HAP-1 (cell line): ENCODE data around the gene ALKBH3.

ENCODE experiments used
- DNase-seq, 2 experiments: peaks; one replicate each; pipeline ENCODE4 v3.0.0-alpha.2; 2016 to 2020; ENCODE audit warnings: low spot score in 2 of 2
- H3K27me3 ChIP-seq: fragments of 250-450 bp; sonication (Bioruptor Pico); 2 replicates; pipeline ENCODE4 v1.5.1; 2020; ENCODE audit warnings: low read depth, mild to moderate bottlenecking, moderate library complexity
- H3K36me3 ChIP-seq: fragments of 250-450 bp; sonication (Bioruptor Pico); replicated peaks from 2 replicates; pipeline ENCODE4 v1.5.1; 2020; ENCODE audit warnings: mild to moderate bottlenecking
- H3K4me1 ChIP-seq: fragments of 250-450 bp; sonication (Bioruptor Pico); 2 replicates; pipeline ENCODE4 v1.5.1; 2020; ENCODE audit warnings: mild to moderate bottlenecking
- H3K4me3 ChIP-seq: fragments of 250-450 bp; sonication (Bioruptor Pico); 2 replicates; pipeline ENCODE4 v1.5.1; 2020; ENCODE audit warnings: mild to moderate bottlenecking, moderate library complexity
- H3K9me3 ChIP-seq: fragments of 250-450 bp; sonication (Bioruptor Pico); 2 replicates; pipeline ENCODE4 v1.5.1; 2020; ENCODE audit warnings: mild to moderate bottlenecking, moderate library complexity
- in situ Hi-C: fragments of 300-500 bp; cut with MboI; formaldehyde crosslinking; loops from 3 replicates; pipeline ENCODE4 v1.14.3; 2020; ENCODE audit warnings: low sequenced_read_pairs, inconsistent platforms, mixed read lengths

Gene ALKBH3

DNA sequence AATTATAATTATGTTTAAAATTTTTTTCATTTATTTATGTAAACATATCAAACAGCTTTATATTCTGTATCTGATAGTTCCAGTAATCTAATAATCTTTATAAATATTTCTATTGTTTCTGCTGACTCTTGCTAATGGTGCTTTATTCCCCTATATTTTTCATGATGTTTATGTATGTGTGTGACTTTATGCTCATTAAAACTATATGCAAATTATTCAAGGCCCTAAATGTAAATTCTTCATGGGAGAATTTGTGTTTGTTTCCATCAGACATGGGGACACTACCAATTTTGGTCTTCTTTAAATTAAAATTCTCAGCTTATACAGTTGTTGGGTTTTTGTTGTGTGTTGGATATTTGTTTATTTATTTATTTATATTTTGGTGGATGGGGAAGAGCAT lies 13.7 kb upstream of the ALKBH3 start:
- no peaks in the 10 kb centered on the region for H3K36me3 ChIP-seq
- H3K27me3 ChIP-seq: peaks cover 1% of the 10 kb centered on the region; the same call in 1 of the 2 replicates
- DNase-seq: no peak
- H3K4me3 ChIP-seq: no peak overlapping the region
- H3K4me1 ChIP-seq: no peaks in the 10 kb centered on the region
- in situ Hi-C loops: no loop called here
- no peaks in the 10 kb centered on the region for H3K9me3 ChIP-seq

DNA sequence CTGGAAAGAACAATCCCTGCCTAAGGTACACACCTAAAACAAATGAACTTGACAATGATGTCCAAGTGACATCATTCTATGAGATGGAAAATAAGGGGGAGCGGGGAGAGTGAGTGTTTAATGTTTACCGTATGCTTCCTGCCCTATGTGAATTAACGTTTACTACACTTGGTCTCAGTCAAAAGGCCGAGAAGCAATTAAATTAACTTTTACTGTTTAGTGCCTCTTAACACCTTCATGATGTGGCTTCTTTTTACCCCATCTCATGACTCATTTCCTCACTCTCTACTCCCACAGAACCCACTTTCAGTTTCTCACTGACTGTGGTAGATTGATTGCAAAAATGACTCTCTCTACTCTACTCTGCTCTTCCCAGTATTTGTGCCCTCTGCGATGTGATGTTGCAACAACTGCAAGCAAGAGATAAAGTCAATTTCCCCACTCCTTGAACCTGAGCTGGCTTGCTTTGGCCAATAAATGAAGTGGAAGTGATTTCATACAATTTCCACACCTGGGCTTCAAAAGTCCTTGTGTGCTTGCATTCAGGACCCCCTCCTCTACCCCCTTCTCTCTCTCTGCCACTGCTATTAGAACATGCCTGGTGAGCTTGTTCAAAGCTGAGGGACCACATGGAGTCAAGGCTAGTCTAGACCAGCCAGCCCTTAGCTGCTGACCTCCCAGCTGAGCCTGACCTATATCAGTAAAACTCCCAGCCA lies 11.6 kb upstream of the ALKBH3 start:
- H3K36me3 ChIP-seq: no peaks in the 10 kb centered on the region
- no peaks in the 10 kb centered on the region for H3K9me3 ChIP-seq
- no peak for DNase-seq
- in situ Hi-C loops: no loop called here
- peaks cover 9% of the 10 kb centered on the region for H3K27me3 ChIP-seq
- no peaks in the 10 kb centered on the region for H3K4me1 ChIP-seq
- no peak overlapping the region for H3K4me3 ChIP-seq

DNA sequence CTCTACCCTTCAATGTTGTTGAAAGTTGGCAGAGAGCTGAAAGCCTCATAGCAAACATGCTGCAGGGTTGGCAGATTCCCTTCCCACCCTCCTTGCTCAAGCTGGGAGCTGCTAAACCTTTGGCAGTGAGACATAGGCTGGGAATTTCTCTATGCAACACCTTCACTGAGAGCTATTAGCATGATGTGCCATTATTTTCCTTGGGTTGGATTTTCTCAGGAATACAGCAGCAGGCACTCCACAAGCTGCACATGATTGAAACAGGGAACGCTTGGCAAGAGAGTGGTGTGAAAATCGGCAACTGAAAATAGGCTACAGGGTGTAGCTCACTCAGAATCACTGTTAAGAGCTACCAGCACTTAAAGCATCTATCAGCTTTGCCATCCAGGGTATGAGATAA lies 9.6 kb upstream of the ALKBH3 start:
- Histone ChIP-seq H3K4me1 (no peaks in the 10 kb centered on the region), H3K27me3 (peaks cover 15% of the 10 kb centered on the region), H3K4me3 (no peak overlapping the region), H3K36me3 (no peaks in the 10 kb centered on the region), H3K9me3 (no peaks in the 10 kb centered on the region)
- DNase-seq: no peak
- in situ Hi-C loops: no loop called here

DNA sequence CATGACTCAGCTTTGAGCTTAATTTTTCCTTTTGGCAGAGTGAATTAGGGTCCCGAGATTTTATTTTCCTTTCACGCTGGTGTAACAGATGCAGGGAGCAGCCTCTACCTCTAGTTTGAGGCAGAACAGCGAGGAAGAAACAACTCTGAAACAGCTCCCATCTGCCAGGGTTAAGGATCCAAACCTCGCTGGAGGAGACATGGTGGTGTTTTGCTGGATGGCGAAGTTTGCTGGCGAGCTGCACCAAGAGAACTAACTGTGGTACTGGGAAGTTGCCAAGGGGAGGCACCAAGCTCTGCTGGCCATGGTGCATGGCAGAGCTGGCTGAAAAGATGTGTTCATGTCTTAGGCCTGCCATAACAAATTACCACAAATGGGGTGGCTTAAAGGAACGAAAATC lies 7.6 kb upstream of the ALKBH3 start:
- H3K4me1 ChIP-seq: no peaks in the 10 kb centered on the region
- H3K9me3 ChIP-seq: no peaks in the 10 kb centered on the region
- no peak for DNase-seq
- in situ Hi-C loops: no loop called here
- no peaks in the 10 kb centered on the region for H3K36me3 ChIP-seq
- peaks cover 15% of the 10 kb centered on the region for H3K27me3 ChIP-seq
- no peak overlapping the region for H3K4me3 ChIP-seq

DNA sequence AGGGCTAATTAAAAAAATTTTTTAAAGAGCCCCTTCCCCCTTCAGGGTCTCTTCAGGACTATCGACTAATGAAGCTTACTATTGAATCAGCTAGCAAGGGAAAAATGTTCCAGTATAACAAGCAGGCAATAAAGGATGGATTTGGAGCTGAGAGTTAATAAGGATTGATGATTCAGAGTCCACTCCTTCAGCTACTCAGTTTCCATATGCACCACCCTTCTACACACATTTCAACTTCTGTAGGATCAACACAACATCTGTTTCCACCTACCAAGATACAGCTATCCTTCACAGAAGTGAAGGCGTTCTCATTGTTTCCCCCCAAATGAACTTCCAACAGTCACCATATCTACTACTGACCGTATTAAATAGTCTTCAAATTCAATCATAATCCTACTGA lies 6.6 kb upstream of the ALKBH3 start:
- Histone ChIP-seq H3K9me3 (no peaks in the 10 kb centered on the region), H3K4me3 (no peak overlapping the region), H3K27me3 (peaks cover 15% of the 10 kb centered on the region), H3K36me3 (no peaks in the 10 kb centered on the region), H3K4me1 (no peaks in the 10 kb centered on the region)
- DNase-seq: no peak
- in situ Hi-C loops: no loop called here

DNA sequence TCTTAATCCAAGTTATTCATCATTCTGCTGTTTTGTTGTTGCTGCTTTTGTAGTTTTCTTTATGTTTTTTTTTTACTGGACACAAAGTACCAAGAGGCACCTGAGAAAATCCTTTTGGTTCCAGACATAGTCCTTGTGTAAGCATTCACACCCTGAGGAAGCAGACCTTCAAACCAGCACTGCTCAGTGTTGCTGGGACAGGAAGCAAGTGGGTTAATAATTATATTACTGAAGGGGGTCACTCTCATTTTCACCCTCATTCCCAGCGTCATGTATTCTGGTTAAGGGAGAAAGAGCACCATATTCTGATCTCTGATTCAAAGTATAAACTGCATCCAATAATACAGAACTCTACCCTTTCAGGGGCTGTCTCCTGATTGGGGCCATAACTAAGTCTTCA lies 5.9 kb upstream of the ALKBH3 start:
- H3K36me3 ChIP-seq: no peaks in the 10 kb centered on the region
- in situ Hi-C loops: no loop called here

DNA sequence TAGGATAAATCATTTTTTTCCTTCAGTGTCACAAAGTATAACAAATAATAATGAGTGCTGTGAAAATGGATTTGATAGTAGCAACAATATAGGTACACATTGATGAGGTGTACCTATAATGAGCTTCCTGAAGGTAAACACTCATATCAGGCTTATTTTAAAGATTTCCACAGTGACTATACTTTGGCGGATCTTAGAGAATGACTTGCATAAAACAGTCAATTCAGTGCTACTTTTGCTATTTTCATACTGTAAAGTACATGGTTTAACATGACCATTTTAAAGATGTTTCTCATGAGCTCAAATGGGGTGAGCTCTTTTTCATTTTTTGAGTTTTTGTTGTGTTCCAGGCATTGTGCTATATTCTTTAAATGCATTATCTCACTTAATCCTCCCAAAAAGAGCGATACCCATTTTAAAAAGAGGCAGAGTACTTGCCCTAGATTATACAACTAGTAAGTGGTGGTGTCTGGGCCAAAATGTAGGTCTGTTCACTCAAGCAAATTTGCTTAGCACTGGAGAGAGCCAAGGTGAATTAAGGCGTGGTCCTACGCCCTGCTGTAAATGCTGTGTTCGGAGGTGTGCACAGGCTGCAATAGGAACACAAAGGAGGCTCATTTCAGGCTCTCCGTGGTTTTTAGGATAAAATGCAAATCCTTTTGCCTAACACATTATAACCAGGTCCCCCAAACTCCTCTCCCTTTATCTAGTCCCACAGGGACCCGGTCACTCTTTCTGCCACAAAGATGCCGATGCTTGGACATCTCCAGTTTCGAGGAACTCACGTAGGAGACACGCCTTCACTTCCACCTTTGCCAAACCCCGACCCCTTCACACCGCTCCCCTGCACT lies 617 bp upstream of the ALKBH3 start:
- H3K9me3 ChIP-seq: no peaks in the 10 kb centered on the region
- H3K4me3 ChIP-seq: peak overlapping the region; percentile 71
- no peak for DNase-seq
- H3K36me3 ChIP-seq: peaks cover 12% of the 10 kb centered on the region
- no peaks in the 10 kb centered on the region for H3K27me3 ChIP-seq
- peaks cover 7% of the 10 kb centered on the region for H3K4me1 ChIP-seq
- in situ Hi-C loops: no loop called here

More for the DNA sequence above, 5.9 kb upstream of the ALKBH3 start:
- DNase-seq: no peak
- Histone ChIP-seq H3K4me3 (no peak overlapping the region), H3K9me3 (no peaks in the 10 kb centered on the region), H3K4me1 (no peaks in the 10 kb centered on the region), H3K27me3 (peaks cover 15% of the 10 kb centered on the region)

DNA sequence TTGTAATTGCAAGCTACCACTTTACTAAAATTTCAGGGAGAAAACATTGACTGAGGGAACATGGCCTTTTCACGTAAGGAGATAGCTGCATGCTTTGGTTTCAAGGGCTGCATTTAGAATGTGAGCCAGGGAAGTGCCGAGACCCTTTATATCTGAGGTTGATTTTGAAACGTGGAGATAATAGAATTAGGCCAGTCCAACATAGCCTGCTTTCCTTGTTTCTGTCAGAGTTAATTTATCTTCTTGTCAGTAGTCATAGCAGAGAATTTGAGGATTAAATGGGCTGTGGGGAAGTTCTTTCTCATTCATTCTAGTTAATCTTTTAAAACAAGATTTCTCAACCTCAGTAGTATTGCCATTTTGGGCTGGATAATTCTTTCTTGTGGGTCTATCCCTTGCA lies 12.2 kb downstream of the ALKBH3 start:
- Histone ChIP-seq H3K27me3 (no peaks in the 10 kb centered on the region), H3K4me3 (no peak overlapping the region), H3K36me3 (peaks cover 40% of the 10 kb centered on the region), H3K9me3 (no peaks in the 10 kb centered on the region), H3K4me1 (no peaks in the 10 kb centered on the region)
- in situ Hi-C loops: loop anchor here (10.0 kb wide), 1 partner anchor 152 kb away; the partner anchor contains the start of gene ACCSL
- DNase-seq: no peak

DNA sequence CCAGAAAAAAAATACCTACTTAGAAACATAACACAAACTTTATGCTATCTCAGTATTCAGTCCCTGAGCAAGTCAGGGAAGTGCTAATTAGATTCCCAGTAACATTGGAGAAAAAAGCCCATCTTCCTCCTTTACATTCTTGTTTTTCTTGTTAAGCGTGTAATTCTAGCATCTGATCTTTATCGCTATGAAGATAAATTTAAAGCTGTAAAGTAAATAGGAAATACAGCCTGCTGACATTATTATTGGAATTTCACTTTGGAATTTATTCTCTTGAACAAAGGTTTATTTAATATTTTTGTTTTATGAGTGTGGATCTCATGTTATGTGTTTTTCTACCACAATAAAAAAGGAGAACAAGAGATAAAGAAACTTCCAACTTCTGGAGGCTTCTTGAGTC lies 13.9 kb downstream of the ALKBH3 start:
- peaks cover 40% of the 10 kb centered on the region for H3K36me3 ChIP-seq
- in situ Hi-C loops: loop anchor here (10.0 kb wide), 1 partner anchor 150 kb away; the partner anchor contains the start of gene ACCSL
- no peaks in the 10 kb centered on the region for H3K27me3 ChIP-seq
- H3K4me1 ChIP-seq: no peaks in the 10 kb centered on the region
- H3K9me3 ChIP-seq: no peaks in the 10 kb centered on the region
- no peak overlapping the region for H3K4me3 ChIP-seq
- no peak for DNase-seq

DNA sequence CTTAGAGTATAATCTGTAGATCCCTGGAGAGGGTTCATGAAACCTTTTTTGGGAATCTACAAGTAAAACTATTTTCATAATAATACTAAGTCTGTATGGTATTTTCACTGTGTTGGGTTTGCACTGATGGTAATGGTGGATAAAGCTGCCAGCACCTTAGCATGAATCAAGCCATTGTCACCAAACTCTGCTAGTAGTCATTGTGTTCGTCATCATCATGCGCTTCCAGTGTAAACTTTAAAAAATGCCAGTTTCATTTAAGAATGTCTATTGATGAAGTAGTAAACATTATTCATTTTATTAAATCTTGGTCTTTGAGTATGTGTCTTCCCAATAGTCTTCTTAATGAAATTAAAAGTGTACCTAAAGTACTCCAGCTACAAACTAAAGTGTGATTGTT lies 15.0 kb downstream of the ALKBH3 start:
- Histone ChIP-seq H3K4me3 (no peak overlapping the region), H3K27me3 (no peaks in the 10 kb centered on the region), H3K4me1 (no peaks in the 10 kb centered on the region), H3K9me3 (no peaks in the 10 kb centered on the region), H3K36me3 (peaks cover 31% of the 10 kb centered on the region)
- in situ Hi-C loops: loop anchor here (10.0 kb wide), 1 partner anchor 149 kb away; the partner anchor contains the start of gene ACCSL
- DNase-seq: no peak

DNA sequence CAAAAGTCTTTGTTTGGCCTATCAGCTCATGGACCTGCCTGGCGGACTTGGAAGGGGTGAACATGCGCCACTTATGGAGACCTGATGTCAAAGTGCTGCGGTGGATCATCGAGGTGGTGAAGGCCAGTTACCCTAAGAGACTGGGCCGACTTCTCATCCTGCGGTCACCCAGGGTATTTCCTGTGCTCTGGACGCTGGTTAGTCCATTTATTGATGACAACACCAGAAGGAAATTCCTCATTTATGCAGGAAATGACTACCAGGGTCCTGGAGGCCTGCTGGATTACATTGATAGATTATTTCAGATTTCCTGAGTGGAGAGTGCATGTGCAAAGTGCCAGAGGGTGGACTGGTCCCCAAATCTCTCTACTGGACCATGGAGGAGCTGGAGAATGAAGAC lies 17.9 kb downstream of the ALKBH3 start:
- Histone ChIP-seq H3K36me3 (peaks cover 22% of the 10 kb centered on the region), H3K4me3 (no peak overlapping the region), H3K27me3 (no peaks in the 10 kb centered on the region), H3K9me3 (no peaks in the 10 kb centered on the region), H3K4me1 (no peaks in the 10 kb centered on the region)
- no peak for DNase-seq
- in situ Hi-C loops: loop anchor here (10.0 kb wide), 1 partner anchor 146 kb away; the partner anchor contains the start of gene ACCSL

DNA sequence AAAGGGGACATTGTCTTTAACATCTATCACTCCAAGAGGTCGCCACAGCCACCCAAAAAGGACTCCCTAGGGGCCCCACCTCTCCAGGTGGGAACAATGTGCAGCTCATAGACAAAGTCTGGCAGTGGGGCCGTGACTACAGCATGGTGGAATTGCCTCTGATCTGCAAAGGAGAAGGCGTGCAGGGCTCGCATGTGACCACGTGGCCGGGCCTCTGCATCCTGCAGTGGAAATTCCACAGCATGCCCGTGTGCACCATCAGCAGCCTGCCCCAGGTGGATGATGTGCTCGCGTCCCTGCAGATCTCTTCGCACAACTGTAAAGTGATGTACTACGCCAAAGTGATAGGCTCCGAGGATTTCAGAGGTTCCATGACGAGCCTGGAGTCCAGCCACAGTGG lies 18.5 kb downstream of the ALKBH3 start:
- Histone ChIP-seq H3K9me3 (no peaks in the 10 kb centered on the region), H3K36me3 (peaks cover 24% of the 10 kb centered on the region), H3K27me3 (no peaks in the 10 kb centered on the region), H3K4me1 (no peaks in the 10 kb centered on the region), H3K4me3 (no peak overlapping the region)
- no peak for DNase-seq
- in situ Hi-C loops: loop anchor here (10.0 kb wide), 1 partner anchor 146 kb away; the partner anchor contains the start of gene ACCSL

DNA sequence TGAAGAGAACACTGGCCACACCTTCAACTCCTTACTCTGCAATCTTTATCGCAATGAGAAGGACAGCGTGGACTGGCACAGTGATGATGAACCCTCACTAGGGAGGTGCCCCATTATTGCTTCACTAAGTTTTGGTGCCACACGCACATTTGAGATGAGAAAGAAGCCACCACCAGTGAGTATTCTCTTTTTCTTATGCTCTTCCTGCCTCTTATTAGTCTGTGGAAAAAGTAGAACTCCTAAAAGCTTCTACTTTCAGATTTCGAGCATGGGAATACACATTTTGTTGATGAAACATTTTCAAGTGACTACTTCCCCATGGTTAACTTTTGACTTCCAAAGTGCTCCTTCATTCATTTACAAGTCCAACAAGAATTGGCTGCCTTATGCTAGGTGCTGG lies 20.9 kb downstream of the ALKBH3 start:
- H3K4me3 ChIP-seq: no peak overlapping the region
- no peaks in the 10 kb centered on the region for H3K9me3 ChIP-seq
- no peaks in the 10 kb centered on the region for H3K4me1 ChIP-seq
- peaks cover 20% of the 10 kb centered on the region for H3K36me3 ChIP-seq
- DNase-seq: no peak
- in situ Hi-C loops: no loop called here
- no peaks in the 10 kb centered on the region for H3K27me3 ChIP-seq

DNA sequence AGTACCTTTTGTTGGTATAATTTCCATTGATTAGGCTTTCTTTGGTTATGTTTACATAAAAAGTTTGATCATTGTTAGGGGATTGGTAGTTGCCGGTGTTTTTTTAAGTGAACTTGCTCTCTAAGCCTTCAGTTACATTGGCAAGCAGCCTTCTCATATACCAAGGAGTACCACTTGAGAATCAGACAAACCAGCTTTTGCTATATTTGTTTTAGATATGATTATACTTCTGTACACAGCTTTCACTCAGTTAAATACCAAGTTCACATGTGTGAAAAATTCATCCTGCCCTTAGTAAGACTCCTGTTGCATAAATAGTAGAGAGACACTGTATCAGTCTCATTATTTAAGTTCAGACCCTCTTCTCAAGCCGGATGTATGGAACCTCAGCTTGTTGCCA lies 22.4 kb downstream of the ALKBH3 start:
- H3K27me3 ChIP-seq: no peaks in the 10 kb centered on the region
- in situ Hi-C loops: no loop called here
- no peaks in the 10 kb centered on the region for H3K9me3 ChIP-seq
- no peak for DNase-seq
- H3K4me3 ChIP-seq: no peak overlapping the region
- no peaks in the 10 kb centered on the region for H3K4me1 ChIP-seq
- H3K36me3 ChIP-seq: peaks cover 13% of the 10 kb centered on the region
